CD4-positive, alpha-beta T cell (primary cell): ENCODE results near the gene TEDC2. TPM values are rescaled to one million over a fixed set of nuclear protein-coding genes. Genes with fewer than 3 reads are reported as not detected.

ENCODE experiments used
- ATAC-seq: fragments of 200-7000 bp; cut with Tn5 transposase; one replicate; pipeline ENCODE4 v1.10.0; 2022; ENCODE audit warnings: mild to moderate bottlenecking; ENCODE audit not compliant: poor library complexity
- CTCF ChIA-PET: fragments of 350-600 bp; sonication (Branson Sonifier 250); formaldehyde crosslinking; loops from one replicate; lab custom pipeline; 2021; ENCODE audit warnings: antibody characterized with exemption, inconsistent platforms; lab: Charles Lee
- POLR2A ChIA-PET: fragments of 350-600 bp; sonication (Branson Sonifier 250); formaldehyde crosslinking; loops from one replicate; lab custom pipeline; 2021; ENCODE audit warnings: antibody characterized with exemption, inconsistent platforms; lab: Charles Lee
- DNase-seq, 14 experiments: peaks; one replicate each; pipeline ENCODE4 v3.0.0-alpha.2; 2013 to 2020; ENCODE audit warnings: mixed read lengths in 2 of 14
- H3K27ac ChIP-seq, 2 donors: one replicate each; pipeline versions ENCODE4 v1.5.1 to v1.7.0; 2013; ENCODE audit warnings: low read length in 2 of 2, low read depth in 1 of 2, mild to moderate bottlenecking in 1 of 2
- H3K27me3 ChIP-seq, 2 experiments: 1 replicate in 1 of 2; 2 replicates in 1 of 2; pipeline versions ENCODE4 v1.6.1 to v1.7.0; 2013; ENCODE audit warnings: low read length in 2 of 2, control low read depth in 1 of 2, mild to moderate bottlenecking in 1 of 2, moderate library complexity in 1 of 2; ENCODE audit not compliant: insufficient read depth in 2 of 2, control insufficient read depth in 1 of 2
- H3K36me3 ChIP-seq: one replicate; pipeline ENCODE4 v1.6.1; 2013; ENCODE audit warnings: low read length, control low read depth; ENCODE audit not compliant: insufficient read depth
- H3K4me1 ChIP-seq: one replicate; pipeline ENCODE4 v1.6.1; 2013; ENCODE audit warnings: low read length, control low read depth; ENCODE audit not compliant: insufficient read depth
- H3K4me3 ChIP-seq: one replicate; pipeline ENCODE4 v1.5.1; 2013; ENCODE audit warnings: mild to moderate bottlenecking, low read length, moderate library complexity
- H3K9me3 ChIP-seq, 2 experiments: 1 replicate in 1 of 2; 2 replicates in 1 of 2; pipeline versions ENCODE4 v1.6.1 to v1.7.0; 2013; ENCODE audit warnings: low read length in 2 of 2, mild to moderate bottlenecking in 2 of 2, control low read depth in 1 of 2, moderate library complexity in 1 of 2; ENCODE audit not compliant: control insufficient read depth in 1 of 2, insufficient read depth in 1 of 2
- H3K27ac Mint-ChIP-seq: one replicate; pipeline ENCODE4 v1.8.0; 2020; ENCODE audit warnings: mixed read lengths
- H3K27me3 Mint-ChIP-seq: one replicate; pipeline ENCODE4 v1.8.0; 2021; ENCODE audit warnings: mixed read lengths
- H3K36me3 Mint-ChIP-seq: one replicate; pipeline ENCODE4 v1.8.0; 2021; ENCODE audit warnings: low read depth, mixed read lengths
- H3K4me1 Mint-ChIP-seq: one replicate; pipeline ENCODE4 v1.8.0; 2021; ENCODE audit warnings: low read depth, mixed read lengths
- H3K4me3 Mint-ChIP-seq: one replicate; pipeline ENCODE4 v1.8.0; 2020; ENCODE audit warnings: mild to moderate bottlenecking, mixed read lengths
- H3K9me3 Mint-ChIP-seq: one replicate; pipeline ENCODE4 v1.8.0; 2020; ENCODE audit warnings: mixed read lengths
- CTCF ChIP-seq: fragments of 200-600 bp; IDR thresholded peaks from one replicate; pipeline ENCODE4 v1.8.0; 2022; ENCODE audit warnings: antibody characterized with exemption, mild to moderate bottlenecking
- intact Hi-C, 2 experiments: fragments of 100-400 bp; cut with DNase I in 1 of 2; cut with micrococcal nuclease in 1 of 2; formaldehyde crosslinking; loops; one replicate each; pipeline versions ENCODE4 v1.15.1 to v1.9.0; 2023 to 2025; cut with DNase I, micrococcal nuclease
- total RNA-seq, 174 experiments: library from RNA in 2 of 174; stranded (reverse) in 2 of 174; gene quantifications; one replicate each; pipeline ENCODE4 v1.2.3 and lab custom pipeline; 2021 to 2026

The TEDC2 gene
- total RNA-seq, 2 experiments from 2014 or later: 0.17 to 0.27 TPM

GRCh38 chr16:2486645-2487516 lies 27.0 kb downstream of the TEDC2 start:
- ChIA-PET POLR2A (interaction anchor here (1.0 to 1.9 kb wide), 4 partner anchors 12 to 292 kb away, joined by 3 to 5 read pairs (median 3); partner anchors contain the start of genes PDPK1 and TBC1D24), CTCF (interaction anchor here (0.6 to 1.7 kb wide), 6 partner anchors 9 to 149 kb away, joined by 3 to 7 read pairs (median 4); partner anchors contain the start of genes ABCA3 and CCNF)
- no peaks in the 10 kb centered on the region for H3K9me3 Mint-ChIP-seq
- Histone ChIP-seq H3K4me1 (peaks cover 17% of the 10 kb centered on the region), H3K9me3 (no peaks in the 10 kb centered on the region), H3K27ac (no peak overlapping the region), H3K27me3 (no peaks in the 10 kb centered on the region), H3K36me3 (no peaks in the 10 kb centered on the region), H3K4me3 (no peak overlapping the region)
- H3K4me1 Mint-ChIP-seq: peaks cover 12% of the 10 kb centered on the region
- TF ChIP-seq CTCF: peak; percentile 65
- no peaks in the 10 kb centered on the region for H3K27me3 Mint-ChIP-seq
- H3K4me3 Mint-ChIP-seq: peak overlapping the region; percentile 13
- intact Hi-C loops: loop anchor here (1.0 to 5.0 kb wide), 5 partner anchors 55 to 460 kb away; partner anchors contain the start of genes ABCA3 (in 2 of the 2), CASKIN1 (in 1 of the 2), CCNF (in 1 of the 2) and NHERF2 (in 1 of the 2)
- H3K36me3 Mint-ChIP-seq: no peaks in the 10 kb centered on the region
- H3K27ac Mint-ChIP-seq: peak overlapping the region; percentile 61
- DNase-seq: peak; percentile 67 to 93 (median 79)
- peak; percentile 99 for ATAC-seq

- DNase-seq: no peak
- peak; percentile 23 for TF ChIP-seq CTCF
- intact Hi-C loops: loop anchor here (1.0 to 5.0 kb wide), 5 partner anchors 55 to 460 kb away; partner anchors contain the start of genes ABCA3 (in 2 of the 2), CASKIN1 (in 1 of the 2), CCNF (in 1 of the 2) and NHERF2 (in 1 of the 2)
- peak overlapping the region; percentile 61 for H3K27ac Mint-ChIP-seq
- no peaks in the 10 kb centered on the region for H3K27me3 Mint-ChIP-seq
- no peaks in the 10 kb centered on the region for H3K9me3 Mint-ChIP-seq
- Histone ChIP-seq H3K4me3 (no peak overlapping the region), H3K27me3 (no peaks in the 10 kb centered on the region), H3K27ac (no peak overlapping the region), H3K4me1 (peaks cover 17% of the 10 kb centered on the region), H3K36me3 (no peaks in the 10 kb centered on the region), H3K9me3 (no peaks in the 10 kb centered on the region)
- POLR2A ChIA-PET: interaction anchor here (0.9 to 1.9 kb wide), 3 partner anchors 13 to 293 kb away, joined by 3 to 5 read pairs (median 3); partner anchors contain the start of gene TBC1D24
- H3K4me3 Mint-ChIP-seq: no peak overlapping the region
- H3K4me1 Mint-ChIP-seq: peaks cover 12% of the 10 kb centered on the region
- H3K36me3 Mint-ChIP-seq: no peaks in the 10 kb centered on the region
- CTCF ChIA-PET: interaction anchor here (1.7 kb wide), 1 partner anchor 147 kb away, joined by 7 read pairs; the partner anchor contains the start of gene ABCA3
- no peak for ATAC-seq
These were observed 27.6 kb downstream of the TEDC2 start for GRCh38 chr16:2487517-2487842.

- H3K9me3 ChIP-seq: no peaks in the 10 kb centered on the region
- TF ChIP-seq CTCF: no peak
- Mint-ChIP-seq H3K27me3 (no peaks in the 10 kb centered on the region), H3K36me3 (no peaks in the 10 kb centered on the region), H3K27ac (no peak overlapping the region), H3K9me3 (no peaks in the 10 kb centered on the region), H3K4me1 (peaks cover 12% of the 10 kb centered on the region), H3K4me3 (no peak overlapping the region)
- ATAC-seq (no peak), DNase-seq (peak in 1 of 14 experiments; percentile 48)
- H3K4me3 ChIP-seq: no peak overlapping the region
- no peaks in the 10 kb centered on the region for H3K27me3 ChIP-seq
- intact Hi-C loops: loop anchor here (1.0 to 5.0 kb wide), 5 partner anchors 56 to 461 kb away; partner anchors contain the start of genes ABCA3 (in 2 of the 2), CASKIN1 (in 1 of the 2), CCNF (in 1 of the 2) and NHERF2 (in 1 of the 2)
- no peaks in the 10 kb centered on the region for H3K36me3 ChIP-seq
- peaks cover 17% of the 10 kb centered on the region for H3K4me1 ChIP-seq
- H3K27ac ChIP-seq: no peak overlapping the region
- ChIA-PET POLR2A (interaction anchor here (0.9 to 1.9 kb wide), 2 partner anchors 13 to 25 kb away, joined by 3 to 5 read pairs; partner anchors contain the start of gene TBC1D24), CTCF (interaction anchor here (0.6 kb wide), 2 partner anchors 73 to 293 kb away, joined by 3 read pairs; no protein-coding TSS in a partner anchor)
These were observed 28.1 kb downstream of the TEDC2 start for GRCh38 chr16:2487903-2488531.
